IPS-NIHi11 (cell line): ENCODE data around the gene MID1.

Source experiments
- DNase-seq: peaks from one replicate; pipeline ENCODE4 v3.0.0; 2012; ENCODE audit warnings: mixed read lengths, low spot score

Gene MID1

GRCh38 chrX:10529344-10529743 lies 91.0 kb downstream of the MID1 start:
- DNase-seq: no peak

GRCh38 chrX:10526451-10526850 lies 93.9 kb downstream of the MID1 start:
- DNase-seq: no peak

GRCh38 chrX:10525381-10526120 lies 94.8 kb downstream of the MID1 start:
- DNase-seq: no peak

DNA sequence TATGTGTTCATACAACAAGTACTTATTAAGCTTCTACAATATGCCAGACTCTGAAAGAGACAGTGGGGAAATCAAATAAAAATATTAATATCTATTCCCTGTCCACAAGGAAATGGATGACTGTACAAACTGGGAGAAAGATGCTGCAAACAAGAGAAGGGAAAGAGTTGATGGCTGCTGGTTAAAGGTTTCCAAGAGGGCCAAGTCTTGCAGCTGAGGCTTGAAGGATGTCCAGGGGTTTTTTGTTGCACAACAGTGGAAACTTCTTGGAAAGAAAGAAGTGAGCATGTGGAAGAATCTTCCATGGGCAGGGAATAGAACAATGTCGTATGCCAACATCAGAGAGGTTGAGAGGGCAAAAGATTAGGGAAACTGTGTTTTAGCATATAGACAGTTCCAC lies 95.8 kb downstream of the MID1 start:
- no peak for DNase-seq

DNA sequence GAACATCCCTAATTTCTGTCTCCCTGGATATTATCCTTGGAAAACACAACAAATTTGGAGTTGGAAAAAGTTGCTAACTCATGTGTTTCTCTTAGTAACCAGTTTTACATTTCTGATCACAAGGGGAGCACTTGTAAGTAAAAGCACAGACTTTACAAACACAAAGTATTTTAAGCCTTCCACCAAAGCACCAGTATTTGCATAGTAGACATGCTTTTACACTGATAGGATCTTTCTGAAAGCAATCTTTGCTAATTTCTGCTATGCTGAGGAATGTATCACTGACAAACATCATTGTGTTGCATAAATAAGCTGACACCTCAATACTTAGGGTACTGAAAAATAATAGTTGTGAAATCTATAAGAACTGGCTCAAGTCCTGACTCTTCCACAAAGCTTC lies 100.6 kb downstream of the MID1 start:
- no peak for DNase-seq

DNA sequence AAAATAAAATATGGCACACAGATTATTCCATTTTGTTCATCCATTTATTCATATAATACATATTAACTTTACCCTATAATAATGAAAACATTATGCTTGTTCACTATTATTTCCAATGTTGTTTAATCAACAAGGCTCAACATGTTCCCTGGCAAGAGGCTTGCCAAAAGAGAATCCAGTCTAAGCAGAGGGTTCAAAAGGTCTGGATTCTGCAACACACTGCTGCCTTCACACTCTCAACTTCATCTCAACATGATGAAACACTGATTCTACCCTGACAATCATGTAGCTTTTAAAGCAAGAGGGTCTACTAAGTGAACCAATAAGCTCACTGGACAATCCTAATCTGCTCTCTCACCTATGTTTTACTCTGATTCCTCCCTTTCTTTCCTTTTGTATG lies 101.1 kb downstream of the MID1 start:
- no peak for DNase-seq

- no peak for DNase-seq
These were observed 102.3 kb downstream of the MID1 start for GRCh38 chrX:10518073-10518472.

GRCh38 chrX:10516781-10517322 lies 103.5 kb downstream of the MID1 start:
- no peak for DNase-seq

DNA sequence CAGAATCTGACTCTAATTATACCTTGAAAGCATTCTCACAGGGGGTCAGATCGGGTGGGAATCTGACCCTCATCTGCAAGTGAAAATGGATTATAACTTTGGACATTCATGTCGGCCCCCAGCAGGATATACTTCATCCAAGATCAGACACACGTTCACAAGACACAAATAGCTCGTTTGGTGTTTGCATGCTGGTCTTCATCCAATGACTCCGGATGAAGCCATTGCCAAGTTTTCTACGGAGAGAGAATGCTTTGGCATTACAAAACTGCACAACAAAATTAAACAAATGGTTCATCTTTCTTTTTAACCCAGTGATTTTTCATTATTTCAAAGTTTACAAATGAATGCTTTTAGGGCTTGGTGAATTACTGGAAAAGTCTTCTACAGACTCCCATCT lies 105.5 kb downstream of the MID1 start:
- no peak for DNase-seq

DNA sequence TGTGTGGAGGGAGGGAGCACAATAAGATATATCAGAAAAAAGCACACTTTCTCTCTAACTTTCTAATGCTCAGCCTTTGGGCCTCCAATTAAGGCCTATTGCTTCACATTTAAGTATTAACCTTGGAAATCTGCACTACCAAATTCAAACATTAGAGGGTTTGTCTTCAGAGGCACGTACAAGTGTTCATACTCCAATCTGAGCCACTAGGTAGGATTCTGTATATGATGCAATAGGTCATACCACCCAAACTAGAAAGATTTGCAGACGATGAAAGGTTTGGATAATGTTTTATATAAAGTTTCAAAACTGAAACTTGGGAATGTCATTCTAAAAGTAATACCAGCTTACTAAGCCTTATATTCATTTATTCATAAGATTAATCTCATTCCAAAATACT lies 106.4 kb downstream of the MID1 start:
- DNase-seq: no peak

DNA sequence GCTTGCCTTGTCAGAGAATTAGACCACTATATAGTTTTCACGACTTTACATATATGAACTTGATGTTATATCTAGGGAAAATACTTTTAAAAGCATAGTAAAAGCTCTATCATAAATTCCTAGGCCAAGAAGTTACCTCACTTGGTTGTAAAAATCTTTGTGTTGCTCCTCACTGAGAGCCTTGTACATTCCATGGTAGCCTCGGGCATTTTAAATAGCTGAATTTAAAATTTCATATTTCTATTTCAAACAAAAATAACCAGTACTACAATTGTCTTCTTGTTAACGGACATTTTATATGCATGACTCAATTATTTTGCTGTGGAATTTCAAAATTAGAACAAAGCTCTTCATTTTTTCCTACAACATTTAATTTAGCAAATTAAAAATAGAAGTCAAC lies 107.6 kb downstream of the MID1 start:
- no peak for DNase-seq

- no peak for DNase-seq
These were observed 108.1 kb downstream of the MID1 start for GRCh38 chrX:10512258-10512657.

DNA sequence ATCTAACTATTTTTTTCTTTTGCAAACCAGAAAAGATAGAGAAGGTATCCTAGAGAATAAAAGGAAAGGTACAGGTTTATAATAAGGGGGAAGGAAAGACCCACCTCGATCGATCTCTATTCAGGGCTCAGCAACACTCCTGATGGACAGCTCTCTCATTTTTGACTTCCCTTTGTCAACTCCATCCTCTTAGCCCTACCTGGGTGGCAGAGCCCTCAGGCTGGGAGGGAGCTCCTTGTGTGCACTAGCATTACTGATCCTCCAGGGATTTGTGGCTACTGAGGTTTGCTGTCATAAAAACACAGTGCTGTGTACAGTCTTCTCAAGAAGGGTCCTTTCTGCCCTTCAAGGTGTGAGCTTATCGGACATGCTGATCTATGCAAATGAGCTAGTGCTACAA lies 111.0 kb downstream of the MID1 start:
- DNase-seq: peak; percentile 23

- peak; percentile 16 for DNase-seq
These were observed 111.5 kb downstream of the MID1 start for GRCh38 chrX:10508891-10509290.

- DNase-seq: no peak
These were observed 112.5 kb downstream of the MID1 start for GRCh38 chrX:10507876-10508275.

GRCh38 chrX:10507181-10507580 lies 113.2 kb downstream of the MID1 start:
- DNase-seq: no peak

DNA sequence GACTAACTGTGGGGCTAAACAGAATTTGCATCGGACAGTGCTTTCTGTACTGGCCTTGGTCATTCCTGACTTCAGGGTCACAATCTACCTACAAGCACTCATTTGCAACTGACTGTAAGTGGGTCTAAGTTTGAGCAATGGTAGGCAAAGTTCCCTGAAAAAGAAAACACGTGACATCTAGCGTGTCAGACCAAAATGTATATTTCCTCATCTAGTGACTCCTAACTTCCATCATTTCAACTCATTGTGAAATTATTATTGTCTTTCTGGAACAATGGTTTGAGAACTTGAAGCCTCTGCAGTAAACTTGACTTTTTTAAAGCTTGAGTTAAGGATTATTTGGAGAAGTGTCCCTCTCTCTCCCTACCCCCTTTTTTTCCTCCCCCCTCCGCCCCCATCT lies 113.6 kb downstream of the MID1 start:
- DNase-seq: no peak

GRCh38 chrX:10505726-10506125 lies 114.7 kb downstream of the MID1 start:
- no peak for DNase-seq

GRCh38 chrX:10502961-10503360 lies 117.4 kb downstream of the MID1 start:
- DNase-seq: no peak

DNA sequence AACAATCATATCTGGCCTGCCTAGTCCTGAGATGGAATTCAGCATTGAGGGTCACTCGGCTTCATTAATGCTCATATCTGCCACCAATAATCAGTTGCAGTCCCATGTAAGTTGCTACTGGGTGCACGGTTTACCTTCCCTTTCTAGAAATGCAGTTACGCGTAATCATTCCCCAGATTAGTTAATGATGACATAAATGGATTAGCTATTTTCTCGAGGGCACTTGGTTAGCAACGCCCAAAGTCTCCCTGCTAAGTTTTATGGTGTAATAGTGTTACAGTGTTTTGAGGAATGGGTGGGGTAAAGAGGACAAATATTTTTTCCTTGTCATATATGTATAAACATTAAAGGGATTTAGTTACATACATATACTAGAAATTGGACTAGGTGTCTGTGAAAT lies 118.8 kb downstream of the MID1 start:
- DNase-seq: no peak

DNA sequence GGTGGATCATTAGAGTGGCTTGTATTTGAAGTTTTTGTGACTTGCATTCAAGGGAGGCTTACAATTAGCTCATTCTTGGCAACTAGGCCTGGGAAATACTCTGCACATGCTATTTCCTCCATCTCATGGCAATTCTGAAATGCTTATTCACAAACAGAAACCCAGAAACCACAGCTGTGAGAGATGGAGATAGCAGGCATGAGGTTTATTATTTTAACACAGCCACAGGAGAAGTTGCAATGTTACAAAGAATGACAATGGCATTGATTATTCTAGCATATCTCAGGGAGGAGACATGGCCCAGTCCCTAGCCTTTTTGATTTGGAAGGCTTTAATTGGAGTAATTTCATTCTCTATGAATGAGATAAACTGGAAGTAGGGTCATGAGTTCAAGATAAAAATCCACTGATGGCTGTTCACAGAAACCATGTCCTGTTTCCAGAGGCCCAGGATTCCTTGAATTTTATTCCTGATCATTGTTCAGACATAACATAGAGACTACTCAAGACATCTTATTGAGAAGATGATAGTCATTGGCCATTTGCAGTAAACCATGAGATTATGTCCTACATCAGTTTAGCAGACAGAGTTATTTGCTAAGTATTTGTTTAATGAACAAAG lies 123.9 kb downstream of the MID1 start:
- no peak for DNase-seq

GRCh38 chrX:10495677-10496076 lies 124.7 kb downstream of the MID1 start:
- no peak for DNase-seq

DNA sequence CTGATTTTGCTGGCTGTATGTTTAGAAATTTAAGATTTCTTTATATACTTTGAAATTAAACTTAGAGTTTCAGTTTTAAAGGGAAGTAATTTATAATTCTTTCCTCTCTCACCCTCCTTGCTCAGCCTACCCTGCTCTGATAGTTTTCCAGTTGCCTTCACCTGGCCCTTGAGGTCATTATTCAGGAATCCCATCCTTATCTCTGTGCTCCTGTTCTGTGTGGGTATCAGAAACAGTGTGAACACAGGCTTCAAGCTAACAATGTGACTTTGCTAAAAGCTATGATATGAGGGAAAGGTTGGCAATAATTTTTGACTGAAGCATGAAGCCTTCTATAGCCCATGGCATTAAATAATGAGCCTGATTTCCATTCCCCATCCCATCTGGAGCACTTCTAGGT lies 128.1 kb downstream of the MID1 start:
- DNase-seq: no peak

DNA sequence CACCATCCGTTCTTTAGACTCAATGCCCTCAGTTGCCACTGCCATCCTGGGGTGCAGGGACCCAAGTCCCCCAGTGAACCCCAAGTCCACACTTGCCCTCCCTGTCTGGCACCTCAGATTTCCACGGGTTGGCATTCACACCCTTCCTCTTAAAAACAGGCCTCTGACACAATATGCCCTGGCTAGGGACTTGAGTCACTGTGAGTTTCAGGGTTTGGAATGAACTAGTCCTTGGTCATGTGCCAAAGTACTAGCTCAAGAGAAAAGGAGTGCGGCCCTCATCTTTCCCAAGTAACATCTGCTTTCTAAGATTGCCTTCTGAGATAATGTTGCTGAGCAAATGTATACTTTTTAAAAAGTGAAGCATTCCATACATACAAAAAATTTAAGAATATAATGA lies 134.0 kb downstream of the MID1 start:
- DNase-seq: no peak
